ENCODE measurements around the gene FAM222B.
"Not testable (repeated sequence)": the region's sequence is repeated elsewhere in the genome, so short reads cannot be mapped to it uniquely, and the experiment has no call there.

DNA sequence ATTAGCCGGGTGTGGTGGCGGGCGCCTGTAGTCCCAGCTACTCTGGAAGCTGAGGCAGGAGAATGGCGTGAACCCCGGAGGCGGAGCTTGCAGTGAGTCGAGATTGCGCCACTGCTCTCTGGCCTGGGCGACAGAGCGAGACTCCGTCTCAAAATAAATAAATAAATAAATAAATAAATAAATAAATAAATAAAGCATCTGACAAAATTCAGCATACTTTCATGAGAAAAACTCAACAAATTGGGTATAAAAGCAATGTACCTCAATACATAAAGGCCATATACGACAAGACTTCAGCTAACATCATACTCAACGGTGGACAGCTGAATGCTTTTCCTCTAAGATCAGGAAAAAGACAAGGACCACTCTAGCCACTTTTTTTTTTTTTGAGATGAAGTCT, 63.0 kb downstream of the FAM222B start:
- TF ChIP-seq CTCF (conservative IDR thresholded peaks at IDR 0.05; ENCODE audit: low read length); EZH2phosphoT487 (IDR thresholded peaks at IDR 0.05; ENCODE audit: borderline replicate concordance, low read depth, low read length): not testable (repeated sequence)
